ENCODE data around the gene KRTAP4-11.
"Not testable (repeated sequence)": the region's sequence is repeated elsewhere in the genome, so short reads cannot be mapped to it uniquely, and the experiment has no call there.

The KRTAP4-11 gene

DNA sequence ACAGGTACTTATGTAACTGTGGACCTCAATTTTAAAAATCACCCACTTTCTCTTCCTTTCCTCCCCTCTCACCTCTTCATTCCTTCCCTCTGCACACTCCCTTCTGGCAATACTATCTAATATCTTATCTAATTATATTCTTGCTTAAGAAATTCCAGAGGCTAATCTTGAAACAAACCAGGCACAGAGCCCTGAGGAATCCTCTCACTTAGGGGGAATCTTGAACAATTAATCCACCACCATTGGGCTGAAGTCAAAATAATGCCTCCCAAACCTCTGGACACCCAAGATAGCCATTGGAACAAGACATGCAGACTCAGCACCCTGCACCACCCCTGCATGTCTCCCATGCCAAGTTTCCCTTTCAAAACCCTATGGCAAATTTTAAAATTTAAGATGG, 23.2 kb upstream of the KRTAP4-11 start:
- DNase-seq (ENCODE audit: low spot score in 2 of 2) (no peak), ATAC-seq (replicated peaks; ENCODE audit: extremely low read depth, poor library complexity, severe bottlenecking) (no peak)
- peaks cover 7% of the 10 kb centered on the region for H3K27me3 Mint-ChIP-seq
- H3K36me3 Mint-ChIP-seq (ENCODE audit: insufficient read depth), result no peaks in the 10 kb centered on the region
- peaks cover 25% of the 10 kb centered on the region for H3K9me3 Mint-ChIP-seq
- no peak overlapping the region for H3K4me3 Mint-ChIP-seq
- H3K4me1 Mint-ChIP-seq, result no peaks in the 10 kb centered on the region
- H3K27ac Mint-ChIP-seq (ENCODE audit: low read depth), result no peak overlapping the region

- ATAC-seq (replicated peaks; ENCODE audit: extremely low read depth, poor library complexity, severe bottlenecking) (no peak), DNase-seq (ENCODE audit: low spot score in 2 of 2) (no peak)
- H3K27me3 Mint-ChIP-seq, result peaks cover 7% of the 10 kb centered on the region
- peaks cover 25% of the 10 kb centered on the region for H3K9me3 Mint-ChIP-seq
- H3K36me3 Mint-ChIP-seq (ENCODE audit: insufficient read depth), result no peaks in the 10 kb centered on the region
- H3K4me3 Mint-ChIP-seq, result no peak within 1 kb of the TSS
- no peaks in the 10 kb centered on the region for H3K4me1 Mint-ChIP-seq
- no peak within 1 kb of the TSS for H3K27ac Mint-ChIP-seq (ENCODE audit: low read depth)
Observed at GRCh38 chr17:41140360-41141131, 22.4 kb upstream of the KRTAP4-11 start, which contains the start of gene KRTAP4-6. Gene KRTAP4-6, minus strand, starts transcription at chr17:41140544. Its CDS starts 57 bp downstream, at chr17:41140487.

DNA sequence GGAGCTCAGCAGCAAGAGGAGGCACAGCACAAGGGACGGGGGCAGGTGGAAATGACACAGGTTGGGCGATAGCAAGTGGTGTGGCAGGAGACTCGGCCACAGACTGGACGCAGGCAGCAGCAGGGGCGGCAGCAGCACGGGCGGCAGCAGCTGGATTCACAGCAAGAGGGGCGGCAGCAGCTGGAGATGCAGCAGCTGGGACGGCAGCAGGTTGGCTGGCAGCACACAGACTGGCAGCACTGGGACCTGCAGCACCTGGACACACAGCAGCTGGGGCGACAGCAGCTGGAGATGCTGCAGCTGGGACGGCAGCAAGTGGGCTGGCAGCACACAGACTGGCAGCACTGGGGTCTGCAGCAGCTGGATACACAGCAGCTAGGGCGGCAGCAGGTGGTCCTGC, 21.7 kb upstream of the KRTAP4-11 start:
- H3K36me3 Mint-ChIP-seq (ENCODE audit: insufficient read depth); ATAC-seq (replicated peaks; ENCODE audit: extremely low read depth, poor library complexity, severe bottlenecking); DNase-seq (ENCODE audit: low spot score in 2 of 2); H3K4me1 Mint-ChIP-seq; H3K4me3 Mint-ChIP-seq; H3K27me3 Mint-ChIP-seq; H3K27ac Mint-ChIP-seq (ENCODE audit: low read depth): not testable (repeated sequence)
- H3K9me3 Mint-ChIP-seq, result peaks cover 25% of the 10 kb centered on the region

DNA sequence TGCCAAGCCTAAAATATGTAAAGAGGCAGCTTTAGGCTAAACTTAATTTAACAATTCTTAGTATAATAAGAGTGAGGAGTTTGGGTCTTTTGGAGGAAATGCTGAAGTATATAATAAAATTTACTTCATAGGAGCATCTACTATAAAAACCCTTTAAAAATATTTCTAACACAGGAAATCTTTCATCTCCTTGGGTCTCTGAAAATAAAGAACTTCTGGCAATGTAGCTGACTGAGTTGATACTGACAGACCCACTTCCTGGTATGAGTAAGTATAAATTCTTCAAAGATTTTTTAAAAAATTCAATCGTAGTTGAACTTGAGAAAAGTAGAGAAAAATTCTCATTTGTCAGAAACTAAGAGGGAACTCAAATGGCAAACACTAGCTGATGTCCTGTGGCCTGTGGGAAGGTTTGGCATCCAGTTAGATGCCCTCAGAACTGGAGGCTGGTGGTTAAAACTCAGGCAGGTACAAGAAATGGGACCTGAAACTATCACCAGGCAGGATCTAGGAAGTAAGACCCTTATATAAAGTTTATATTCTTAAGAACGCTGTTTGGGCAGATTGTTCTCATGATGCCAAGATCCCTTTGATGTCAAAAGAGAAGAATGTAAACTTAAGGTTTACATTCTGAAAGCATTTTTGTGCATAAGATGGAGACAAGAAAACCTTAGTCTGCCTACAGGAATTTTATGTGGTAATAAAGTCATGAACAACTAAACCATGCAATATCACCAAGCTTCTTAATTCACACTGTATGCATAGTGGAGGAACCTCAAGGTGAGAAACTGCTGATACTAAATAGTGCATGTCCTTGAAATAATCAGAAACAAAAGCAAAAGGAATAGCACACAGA, 15.9 kb upstream of the KRTAP4-11 start:
- no peak for DNase-seq (ENCODE audit: low spot score in 2 of 2)
- no peaks in the 10 kb centered on the region for H3K36me3 Mint-ChIP-seq (ENCODE audit: insufficient read depth)
- H3K9me3 Mint-ChIP-seq, result no peaks in the 10 kb centered on the region
- H3K4me1 Mint-ChIP-seq, result peaks cover 25% of the 10 kb centered on the region
- peak overlapping the region; percentile 16 for H3K4me3 Mint-ChIP-seq
- peak overlapping the region; percentile 41 for H3K27ac Mint-ChIP-seq (ENCODE audit: low read depth)
- H3K27me3 Mint-ChIP-seq, result no peaks in the 10 kb centered on the region
- peak; percentile 76 for ATAC-seq (replicated peaks; ENCODE audit: extremely low read depth, poor library complexity, severe bottlenecking)

GRCh38 chr17:41131979-41132378, 13.8 kb upstream of the KRTAP4-11 start:
- Mint-ChIP-seq H3K27me3 (no peaks in the 10 kb centered on the region), H3K36me3 (ENCODE audit: insufficient read depth) (no peaks in the 10 kb centered on the region), H3K9me3 (no peaks in the 10 kb centered on the region), H3K4me3 (no peak overlapping the region), H3K4me1 (peaks cover 36% of the 10 kb centered on the region), H3K27ac (ENCODE audit: low read depth) (no peak overlapping the region)
- DNase-seq (ENCODE audit: low spot score in 2 of 2) (no peak), ATAC-seq (replicated peaks; ENCODE audit: extremely low read depth, poor library complexity, severe bottlenecking) (no peak)

DNA sequence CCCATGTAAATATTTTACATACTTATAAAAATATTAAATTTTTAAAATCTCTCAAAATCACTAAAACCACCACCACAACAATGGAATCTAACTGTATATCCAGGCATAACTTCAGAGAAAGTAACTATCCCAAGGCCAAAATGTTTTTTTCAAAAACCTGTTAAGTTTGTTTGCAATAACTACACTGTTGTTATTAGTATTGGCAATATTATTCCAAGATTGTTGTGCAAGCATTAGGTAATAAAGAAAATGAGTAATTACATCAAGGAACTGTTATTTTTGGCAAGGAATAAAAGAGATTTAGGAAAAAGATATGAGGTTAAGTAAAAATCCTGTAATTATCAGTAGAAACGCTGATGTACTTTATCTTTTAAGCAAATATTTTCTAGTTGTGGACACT, 9.2 kb upstream of the KRTAP4-11 start:
- no peak overlapping the region for H3K4me3 Mint-ChIP-seq
- no peaks in the 10 kb centered on the region for H3K27me3 Mint-ChIP-seq
- ATAC-seq (replicated peaks; ENCODE audit: extremely low read depth, poor library complexity, severe bottlenecking), result no peak
- H3K9me3 Mint-ChIP-seq, result no peaks in the 10 kb centered on the region
- peaks cover 5% of the 10 kb centered on the region for H3K36me3 Mint-ChIP-seq (ENCODE audit: insufficient read depth)
- no peak for DNase-seq (ENCODE audit: low spot score in 2 of 2)
- H3K27ac Mint-ChIP-seq (ENCODE audit: low read depth), result no peak overlapping the region
- H3K4me1 Mint-ChIP-seq, result peaks cover 72% of the 10 kb centered on the region

- Mint-ChIP-seq H3K4me1 (peaks cover 63% of the 10 kb centered on the region), H3K4me3 (no peak overlapping the region), H3K27me3 (no peaks in the 10 kb centered on the region), H3K9me3 (no peaks in the 10 kb centered on the region), H3K36me3 (ENCODE audit: insufficient read depth) (peaks cover 5% of the 10 kb centered on the region), H3K27ac (ENCODE audit: low read depth) (no peak overlapping the region)
- no peak for ATAC-seq (replicated peaks; ENCODE audit: extremely low read depth, poor library complexity, severe bottlenecking)
- no peak for DNase-seq (ENCODE audit: low spot score in 2 of 2)
Observed at GRCh38 chr17:41126412-41126811, 8.2 kb upstream of the KRTAP4-11 start.

DNA sequence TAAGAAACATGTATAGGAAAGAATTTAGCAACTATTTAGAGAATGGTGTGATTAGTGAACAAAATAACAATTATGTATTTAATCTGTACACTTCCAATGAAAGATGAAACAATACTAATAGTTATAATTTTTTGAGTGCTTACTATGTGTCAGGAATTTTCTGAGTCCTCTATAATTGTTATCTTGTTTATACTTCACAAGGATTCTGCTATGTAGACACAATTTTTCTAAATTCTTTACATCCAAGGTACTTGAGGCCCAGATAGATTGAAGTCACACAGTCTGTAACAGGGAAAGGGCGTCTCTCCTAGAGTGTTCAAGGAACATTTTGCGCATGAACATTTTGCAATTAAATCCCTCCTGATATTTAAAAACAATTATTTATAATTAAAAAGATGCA, 6.9 kb upstream of the KRTAP4-11 start:
- Mint-ChIP-seq H3K36me3 (ENCODE audit: insufficient read depth) (peaks cover 5% of the 10 kb centered on the region), H3K9me3 (no peaks in the 10 kb centered on the region), H3K27me3 (no peaks in the 10 kb centered on the region), H3K4me1 (peaks cover 61% of the 10 kb centered on the region), H3K4me3 (peak overlapping the region; percentile 36), H3K27ac (ENCODE audit: low read depth) (no peak overlapping the region)
- ATAC-seq (replicated peaks; ENCODE audit: extremely low read depth, poor library complexity, severe bottlenecking) (no peak), DNase-seq (ENCODE audit: low spot score in 2 of 2) (no peak)

DNA sequence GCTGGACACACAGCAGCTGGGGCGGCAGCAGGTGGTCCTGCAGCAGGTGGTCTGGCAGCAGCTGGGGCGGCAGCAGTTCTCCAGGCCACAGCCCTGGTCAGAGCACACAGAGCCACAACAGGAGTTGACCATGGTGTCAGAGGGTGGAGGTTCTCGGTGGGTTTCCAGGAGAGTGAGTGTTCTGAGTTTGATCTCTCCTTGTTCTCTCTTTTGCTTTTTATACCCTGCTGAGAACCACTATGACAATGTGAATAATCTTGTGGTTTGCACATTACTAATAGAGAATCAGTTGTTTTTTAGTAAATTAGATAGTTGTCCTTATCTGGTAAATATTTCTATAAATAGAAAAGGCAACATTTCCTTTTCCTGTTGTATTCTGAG, 5.8 kb upstream of the KRTAP4-11 start, which contains the start of gene KRTAP4-12:
Gene KRTAP4-12, minus strand, starts transcription at position 192 of the 381 bp plus-strand sequence. Its CDS starts 60 bp downstream, at position 132.
- not testable (repeated sequence) for H3K36me3 Mint-ChIP-seq (ENCODE audit: insufficient read depth); H3K27ac Mint-ChIP-seq (ENCODE audit: low read depth); H3K9me3 Mint-ChIP-seq; ATAC-seq (replicated peaks; ENCODE audit: extremely low read depth, poor library complexity, severe bottlenecking); DNase-seq (ENCODE audit: low spot score in 2 of 2); H3K27me3 Mint-ChIP-seq
- H3K4me3 Mint-ChIP-seq, result peak within 1 kb of the TSS; percentile 57
- H3K4me1 Mint-ChIP-seq, result peaks cover 60% of the 10 kb centered on the region

DNA sequence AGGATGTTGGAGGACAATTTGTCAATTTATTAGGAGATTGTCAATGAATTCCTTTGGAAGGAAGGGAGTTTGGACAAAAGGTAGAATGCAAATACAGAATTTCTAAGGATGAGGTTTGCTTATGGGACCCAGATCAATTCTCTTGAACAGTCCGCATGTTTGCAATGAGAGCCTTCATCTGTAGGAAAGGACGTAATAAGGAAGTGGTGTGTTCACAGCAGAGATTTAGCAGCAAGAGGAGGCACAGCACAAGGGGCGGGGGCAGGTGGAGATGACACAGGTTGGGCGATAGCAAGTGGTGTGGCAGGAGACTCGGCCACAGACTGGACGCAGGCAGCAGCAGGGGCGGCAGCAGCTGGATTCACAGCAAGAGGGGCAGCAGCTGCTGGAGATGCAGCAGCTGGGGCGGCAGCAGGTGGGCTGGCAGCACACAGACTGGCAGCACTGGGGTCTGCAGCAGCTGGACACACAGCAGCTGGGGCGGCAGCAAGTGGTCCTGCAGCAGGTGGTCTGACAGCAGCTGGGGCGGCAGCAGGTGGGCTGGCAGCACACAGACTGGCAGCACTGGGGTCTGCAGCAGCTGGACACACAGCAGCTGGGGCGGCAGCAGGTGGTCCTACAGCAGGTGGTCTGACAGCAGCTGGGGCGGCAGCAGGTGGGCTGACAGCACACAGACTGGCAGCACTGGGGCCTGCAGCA, 5.3 kb upstream of the KRTAP4-11 start:
- not testable (repeated sequence) for H3K36me3 Mint-ChIP-seq (ENCODE audit: insufficient read depth); DNase-seq (ENCODE audit: low spot score in 2 of 2); ATAC-seq (replicated peaks; ENCODE audit: extremely low read depth, poor library complexity, severe bottlenecking); H3K27ac Mint-ChIP-seq (ENCODE audit: low read depth); H3K27me3 Mint-ChIP-seq; H3K9me3 Mint-ChIP-seq
- Mint-ChIP-seq H3K4me1 (peaks cover 54% of the 10 kb centered on the region), H3K4me3 (peak overlapping the region; percentile 57)

DNA sequence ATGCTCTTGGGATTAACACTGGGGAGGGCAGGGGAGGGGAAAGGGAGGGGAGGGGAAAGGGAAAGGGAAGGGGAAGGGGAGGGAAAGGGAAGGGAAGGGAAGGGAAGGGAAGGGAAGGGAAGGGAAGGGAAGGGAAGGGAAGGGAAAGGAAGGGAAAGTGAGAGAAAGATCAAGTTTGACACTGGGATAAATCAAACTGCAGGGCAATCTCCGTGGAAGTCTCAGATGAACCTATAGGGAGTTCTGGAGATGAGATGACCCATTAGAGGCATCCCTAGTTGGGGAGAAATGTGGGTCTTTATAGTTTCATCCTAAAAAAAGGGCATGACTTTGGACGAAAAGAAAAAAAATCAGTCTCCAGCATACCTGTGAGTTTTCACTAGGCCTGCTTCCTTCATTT, 3.6 kb upstream of the KRTAP4-11 start:
- ATAC-seq (replicated peaks; ENCODE audit: extremely low read depth, poor library complexity, severe bottlenecking) (no peak), DNase-seq (ENCODE audit: low spot score in 2 of 2) (no peak)
- peaks cover 56% of the 10 kb centered on the region for H3K4me1 Mint-ChIP-seq
- H3K36me3 Mint-ChIP-seq (ENCODE audit: insufficient read depth), result peaks cover 5% of the 10 kb centered on the region
- H3K27ac Mint-ChIP-seq (ENCODE audit: low read depth), result no peak overlapping the region
- no peak overlapping the region for H3K4me3 Mint-ChIP-seq
- no peaks in the 10 kb centered on the region for H3K9me3 Mint-ChIP-seq
- peaks cover under 1% of the 10 kb centered on the region for H3K27me3 Mint-ChIP-seq
